GM21737 (cell line): ENCODE results near the gene HOXA5.

Experiments
- ATAC-seq: cut with Tn5 transposase; IDR thresholded peaks from one replicate; pipeline ENCODE4 v1.9.1; 2021; ENCODE audit warnings: mild to moderate bottlenecking, moderate library complexity; ENCODE audit not compliant: unreplicated experiment

Gene HOXA5

GRCh38 chr7:27182861-27183681 lies 39.6 kb upstream of the HOXA5 start:
- no peak for ATAC-seq

- ATAC-seq = no peak
Measured at GRCh38 chr7:27182285-27182841, 38.9 kb upstream of the HOXA5 start.

- no peak for ATAC-seq
Measured at GRCh38 chr7:27181795-27182275, 38.4 kb upstream of the HOXA5 start.

GRCh38 chr7:27180431-27181420 lies 37.2 kb upstream of the HOXA5 start:
- no peak for ATAC-seq

- no peak for ATAC-seq
Measured at GRCh38 chr7:27179503-27180430, 36.3 kb upstream of the HOXA5 start.

GRCh38 chr7:27179030-27179429 lies 35.5 kb upstream of the HOXA5 start:
- no peak for ATAC-seq

GRCh38 chr7:27178366-27178765 lies 34.9 kb upstream of the HOXA5 start:
- ATAC-seq = no peak

GRCh38 chr7:27177795-27178320 lies 34.4 kb upstream of the HOXA5 start:
- ATAC-seq = no peak

- ATAC-seq = no peak
Measured at GRCh38 chr7:27176962-27177794, 33.7 kb upstream of the HOXA5 start.

GRCh38 chr7:27176524-27176845 lies 33.0 kb upstream of the HOXA5 start:
- ATAC-seq = no peak

GRCh38 chr7:27175626-27176523 lies 32.4 kb upstream of the HOXA5 start:
- ATAC-seq = no peak

- ATAC-seq = no peak
Measured at GRCh38 chr7:27174874-27175625, 31.6 kb upstream of the HOXA5 start.

- ATAC-seq = no peak
Measured at GRCh38 chr7:27173956-27174873, 30.7 kb upstream of the HOXA5 start, which contains the start of gene HOXA10. HOXA10 (minus strand) TSS chr7:27174320; CDS start chr7:27174306, 14 bp downstream.

- ATAC-seq = no peak
Measured at GRCh38 chr7:27173511-27173955, 30.1 kb upstream of the HOXA5 start.

GRCh38 chr7:27172823-27173510 lies 29.5 kb upstream of the HOXA5 start:
- ATAC-seq = no peak
